NB4 (cell line): ENCODE results near the gene TANC1.

Experiments
- CTCF ChIP-seq: IDR thresholded peaks from one replicate; pipeline ENCODE4 v1.5.1; 2012; ENCODE audit warnings: low read depth, low read length
- MAX ChIP-seq: IDR thresholded peaks from 2 replicates; pipeline ENCODE4 v1.6.1; 2011; ENCODE audit warnings: low read depth, low read length
- MYC ChIP-seq: IDR thresholded peaks from 2 replicates; pipeline ENCODE4 v1.6.1; 2011; ENCODE audit warnings: low read depth, low read length
- POLR2A ChIP-seq: IDR thresholded peaks from 2 replicates; pipeline ENCODE4 v1.6.1; 2011; ENCODE audit warnings: mild to moderate bottlenecking; ENCODE audit not compliant: insufficient read length; ENCODE audit errors: extremely low read depth

- TF ChIP-seq CTCF: no peak
- no peak for TF ChIP-seq POLR2A
- no peak for TF ChIP-seq MYC
- no peak for TF ChIP-seq MAX
Observed at GRCh38 chr2:159174759-159175158, 206.3 kb downstream of the TANC1 start.
